PC-9 (cell line): ENCODE results near the gene PAXX. TPM values are rescaled to one million over a fixed set of nuclear protein-coding genes. Genes with fewer than 3 reads are reported as not detected.

Experiments used
- BruUV-seq: library from RNA; stranded (reverse); fragments of 400-500 nt; replicated peaks from 2 replicates; lab custom pipeline; 2021; lab: Mats Ljungman, UMichigan
- CTCF ChIA-PET: fragments of 300-600 bp; sonication (Branson Sonifier 250); formaldehyde crosslinking; loops from one replicate; lab custom pipeline; 2022; ENCODE audit warnings: antibody characterized with exemption; lab: Charles Lee
- POLR2A ChIA-PET: fragments of 300-600 bp; sonication (Branson Sonifier 250); formaldehyde crosslinking; loops from one replicate; lab custom pipeline; 2022; ENCODE audit warnings: antibody characterized with exemption; ENCODE audit not compliant: unreplicated experiment; lab: Charles Lee
- DNase-seq, 2 experiments: peaks; one replicate each; pipeline versions ENCODE4 v3.0.0 to v3.0.0-alpha.2; 2015 to 2022; ENCODE audit warnings: mixed read lengths in 1 of 2
- H2AFZ ChIP-seq: fragments of 200-600 bp; sonication (generic); 2 replicates; pipeline ENCODE4 v1.8.1; 2017; ENCODE audit warnings: antibody characterized with exemption
- H3F3A ChIP-seq: fragments of 200-600 bp; sonication (generic); 2 replicates; pipeline ENCODE4 v1.8.1; 2017; ENCODE audit warnings: antibody characterized with exemption, mild to moderate bottlenecking, low read depth; ENCODE audit not compliant: insufficient read depth
- H3K27ac ChIP-seq: fragments of 200-600 bp; sonication (generic); 2 replicates; pipeline ENCODE4 v1.6.1; 2016; ENCODE audit warnings: mixed run types
- H3K27me3 ChIP-seq: fragments of 200-600 bp; sonication (generic); 2 replicates; pipeline ENCODE4 v1.6.1; 2016; ENCODE audit warnings: low read depth, mixed run types; ENCODE audit not compliant: insufficient read depth
- H3K36me3 ChIP-seq: fragments of 200-600 bp; sonication (generic); 2 replicates; pipeline ENCODE4 v1.6.1; 2016; ENCODE audit warnings: low read depth, mixed run types
- H3K4me1 ChIP-seq: fragments of 200-600 bp; sonication (generic); replicated peaks from 2 replicates; pipeline ENCODE4 v1.6.1; 2016; ENCODE audit warnings: mixed run types; ENCODE audit not compliant: insufficient read depth
- H3K4me2 ChIP-seq: fragments of 200-600 bp; sonication (generic); 2 replicates; pipeline ENCODE4 v1.6.1; 2017; ENCODE audit warnings: mixed run types
- H3K4me3 ChIP-seq: fragments of 200-600 bp; sonication (generic); 2 replicates; pipeline ENCODE4 v1.6.1; 2016; ENCODE audit warnings: mixed run types
- H3K79me2 ChIP-seq: fragments of 200-600 bp; sonication (generic); 2 replicates; pipeline ENCODE4 v1.6.1; 2017; ENCODE audit warnings: low read depth, mixed run types
- H3K9me2 ChIP-seq: fragments of 200-600 bp; sonication (generic); 2 replicates; pipeline ENCODE4 v1.8.1; 2017; ENCODE audit warnings: mild to moderate bottlenecking; ENCODE audit not compliant: insufficient read depth
- H3K9me3 ChIP-seq: fragments of 200-600 bp; sonication (generic); 2 replicates; pipeline ENCODE4 v1.8.1; 2016; ENCODE audit warnings: low read depth; ENCODE audit not compliant: insufficient read depth
- H4K20me1 ChIP-seq: fragments of 200-600 bp; sonication (generic); 2 replicates; pipeline ENCODE4 v1.8.1; 2017; ENCODE audit not compliant: insufficient read depth
- EZH2 ChIP-seq: fragments of 200-600 bp; sonication (generic); IDR thresholded peaks from 2 replicates; pipeline ENCODE4 v1.8.0; 2017; ENCODE audit warnings: antibody characterized with exemption, low read depth
- intact Hi-C: fragments of 100-400 bp; cut with micrococcal nuclease; formaldehyde crosslinking; loops from one replicate; pipeline ENCODE4 v1.10.0; 2022; ENCODE audit not compliant: unreplicated experiment
- total RNA-seq: library from RNA; stranded (reverse); gene quantifications from 2 replicates; pipeline ENCODE4 v1.2.3, GENCODE V29; 2021
- TF ChIP-seq, protein P1 (sequence below): fragments of 200-600 bp; sonication (generic); conservative IDR thresholded peaks from 2 replicates; pipeline ENCODE4 v1.6.1; 2017; ENCODE audit warnings: mixed run types, antibody characterized with exemption, mild to moderate bottlenecking, moderate library complexity

The PAXX gene
- total RNA-seq, 1 experiment from 2014 or later, result 54.9 TPM

DNA sequence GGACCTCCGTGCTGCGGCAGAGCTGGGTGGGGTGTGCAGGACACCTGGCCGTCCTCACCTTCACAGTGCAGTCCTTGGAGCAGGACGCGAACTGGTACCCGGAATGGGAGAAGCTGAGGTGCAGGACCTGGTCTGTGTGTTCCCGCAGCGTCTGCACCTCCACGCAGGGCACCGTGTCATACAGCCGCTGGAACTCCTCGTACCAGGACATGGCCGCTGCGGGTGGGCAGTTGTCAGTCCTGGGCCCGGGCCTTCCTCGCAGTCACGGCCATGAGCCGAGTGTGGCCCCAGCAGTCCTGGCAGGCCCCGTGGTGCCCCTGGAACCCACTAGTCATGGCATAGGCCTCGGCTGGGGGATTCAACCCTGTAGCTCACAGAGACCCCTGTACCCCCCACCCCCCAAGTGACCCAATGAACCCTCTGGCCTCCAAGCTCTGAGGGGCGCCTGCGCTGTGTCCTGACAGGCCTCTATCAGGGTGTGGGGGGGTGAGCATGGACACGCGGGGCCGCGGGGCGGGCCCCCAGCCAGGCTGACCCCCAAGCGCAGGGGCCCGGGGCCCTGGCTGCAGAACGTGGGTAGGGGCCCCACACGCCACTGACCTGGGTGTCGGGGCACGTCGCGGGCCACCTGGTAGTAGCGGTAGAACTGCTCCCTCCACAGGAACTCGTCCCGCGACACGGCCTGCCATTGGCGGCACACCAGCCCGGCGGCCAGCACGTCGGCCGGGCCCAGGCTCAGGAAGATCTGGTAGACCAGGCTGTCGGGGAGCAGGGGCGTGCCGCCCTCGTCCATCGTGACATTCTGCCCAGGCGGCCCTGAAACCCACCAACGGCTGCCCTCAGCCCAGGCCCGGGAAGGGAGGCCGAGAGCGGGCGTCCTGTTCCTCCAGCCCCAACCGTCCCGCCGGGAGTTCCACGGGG is 48.7 kb upstream of the PAXX start:
- peaks cover 18% of the 10 kb centered on the region; the same call in 1 of the 2 replicates for H3F3A ChIP-seq
- no peaks in the 10 kb centered on the region; the same call in none of the 2 replicates for H4K20me1 ChIP-seq
- peaks cover 14% of the 10 kb centered on the region for H3K4me1 ChIP-seq
- peaks cover 7% of the 10 kb centered on the region for H3K36me3 ChIP-seq
- no peaks in the 10 kb centered on the region for H3K9me3 ChIP-seq
- H3K4me2 ChIP-seq, result peak overlapping the region; percentile 95
- 0 out of 2 replicates have a peak overlapping the region, but pooled peaks have one; percentile 67 for H2AFZ ChIP-seq
- peak in 1 of 2 experiments; percentile 51 for DNase-seq
- CTCF ChIA-PET, result interaction anchor here (0.6 kb wide), 1 partner anchor 187 kb away, joined by 6 read pairs; no protein-coding TSS in a partner anchor
- intact Hi-C loops, result loop anchor here (1.0 to 5.0 kb wide), 3 partner anchors 42 to 95 kb away; partner anchors contain the start of gene PHPT1
- H3K9me2 ChIP-seq, result no peaks in the 10 kb centered on the region
- H3K79me2 ChIP-seq, result peaks cover 18% of the 10 kb centered on the region
- TF ChIP-seq, protein P1, sequence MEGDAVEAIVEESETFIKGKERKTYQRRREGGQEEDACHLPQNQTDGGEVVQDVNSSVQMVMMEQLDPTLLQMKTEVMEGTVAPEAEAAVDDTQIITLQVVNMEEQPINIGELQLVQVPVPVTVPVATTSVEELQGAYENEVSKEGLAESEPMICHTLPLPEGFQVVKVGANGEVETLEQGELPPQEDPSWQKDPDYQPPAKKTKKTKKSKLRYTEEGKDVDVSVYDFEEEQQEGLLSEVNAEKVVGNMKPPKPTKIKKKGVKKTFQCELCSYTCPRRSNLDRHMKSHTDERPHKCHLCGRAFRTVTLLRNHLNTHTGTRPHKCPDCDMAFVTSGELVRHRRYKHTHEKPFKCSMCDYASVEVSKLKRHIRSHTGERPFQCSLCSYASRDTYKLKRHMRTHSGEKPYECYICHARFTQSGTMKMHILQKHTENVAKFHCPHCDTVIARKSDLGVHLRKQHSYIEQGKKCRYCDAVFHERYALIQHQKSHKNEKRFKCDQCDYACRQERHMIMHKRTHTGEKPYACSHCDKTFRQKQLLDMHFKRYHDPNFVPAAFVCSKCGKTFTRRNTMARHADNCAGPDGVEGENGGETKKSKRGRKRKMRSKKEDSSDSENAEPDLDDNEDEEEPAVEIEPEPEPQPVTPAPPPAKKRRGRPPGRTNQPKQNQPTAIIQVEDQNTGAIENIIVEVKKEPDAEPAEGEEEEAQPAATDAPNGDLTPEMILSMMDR, result no peak
- TF ChIP-seq EZH2, result no peak
- H3K27me3 ChIP-seq, result no peaks in the 10 kb centered on the region
- H3K4me3 ChIP-seq, result peak overlapping the region; percentile 87
- POLR2A ChIA-PET, result no interaction called here
- H3K27ac ChIP-seq, result peak overlapping the region; percentile 26; the same call in 1 of the 2 replicates
- no TSS peak for BruUV-seq

DNA sequence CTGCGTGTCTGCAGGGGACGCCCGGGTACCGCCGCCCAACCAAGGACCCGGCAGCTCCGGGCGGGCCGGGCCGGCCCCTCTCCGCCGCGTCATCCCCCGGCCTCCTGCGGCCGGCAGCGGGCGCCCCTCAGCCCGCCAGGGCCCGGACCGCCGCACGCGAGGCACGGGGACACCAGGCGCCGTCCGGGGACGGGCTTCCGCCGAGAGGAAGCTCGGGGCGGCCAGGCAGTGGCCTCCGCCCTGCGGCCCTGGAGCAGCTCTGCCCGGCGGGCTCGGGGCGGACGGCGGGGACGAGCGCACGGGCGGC is 48.1 kb upstream of the PAXX start:
- ChIA-PET POLR2A (interaction anchor here (0.5 to 0.6 kb wide), 2 partner anchors 43 to 302 kb away, joined by 3 to 5 read pairs; no protein-coding TSS in a partner anchor), CTCF (no interaction called here)
- peaks cover 18% of the 10 kb centered on the region for H3K79me2 ChIP-seq
- BruUV-seq, result no TSS peak
- peaks cover 19% of the 10 kb centered on the region; the same call in 1 of the 2 replicates for H3F3A ChIP-seq
- TF ChIP-seq, protein P1, result no peak
- TF ChIP-seq EZH2, result no peak
- H3K4me3 ChIP-seq, result peak overlapping the region; percentile 87
- H3K36me3 ChIP-seq, result peaks cover 7% of the 10 kb centered on the region
- H3K4me2 ChIP-seq, result peak overlapping the region; percentile 95
- H3K9me3 ChIP-seq, result no peaks in the 10 kb centered on the region
- H3K27ac ChIP-seq, result peak overlapping the region; percentile 26; the same call in 1 of the 2 replicates
- no peaks in the 10 kb centered on the region for H3K9me2 ChIP-seq
- no peak for DNase-seq
- intact Hi-C loops, result loop anchor here (1.0 to 5.0 kb wide), 3 partner anchors 43 to 95 kb away; partner anchors contain the start of gene PHPT1
- H3K4me1 ChIP-seq, result peaks cover 20% of the 10 kb centered on the region
- H3K27me3 ChIP-seq, result no peaks in the 10 kb centered on the region
- H4K20me1 ChIP-seq, result no peaks in the 10 kb centered on the region; the same call in none of the 2 replicates
- H2AFZ ChIP-seq, result 0 out of 2 replicates have a peak overlapping the region, but pooled peaks have one; percentile 67
